ENCODE results near the gene ZNF384. TPM values are rescaled to one million over a fixed set of nuclear protein-coding genes. Genes with fewer than 3 reads are reported as not detected.

ZNF384 gene
- total RNA-seq, 2 donors from 2014 or later: 42.9 to 68.6 TPM

DNA sequence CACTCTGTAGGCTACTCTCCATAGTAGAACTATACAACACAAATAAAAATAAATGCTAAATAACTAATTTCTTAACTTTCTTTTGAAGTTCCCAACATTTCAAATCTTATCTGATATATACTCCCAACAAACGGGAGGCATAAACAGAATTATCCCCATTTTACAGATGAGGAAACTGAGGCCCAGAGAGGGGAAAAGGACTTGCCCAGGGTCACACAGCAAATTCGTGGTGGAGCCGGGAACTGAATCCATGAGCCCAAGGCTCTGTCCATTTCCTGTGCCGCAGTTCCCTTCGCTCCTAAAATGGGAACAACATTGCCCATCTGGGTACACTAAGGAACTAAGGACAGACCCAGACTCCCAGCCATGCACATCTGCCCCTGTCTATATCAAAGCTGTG is 12.2 kb downstream of the ZNF384 start:
- TF ChIP-seq POLR2A (IDR thresholded peaks at IDR 0.05) (no peak), POLR2AphosphoS5 (IDR thresholded peaks at IDR 0.05) (no peak)
- TF ChIP-seq, protein P1, sequence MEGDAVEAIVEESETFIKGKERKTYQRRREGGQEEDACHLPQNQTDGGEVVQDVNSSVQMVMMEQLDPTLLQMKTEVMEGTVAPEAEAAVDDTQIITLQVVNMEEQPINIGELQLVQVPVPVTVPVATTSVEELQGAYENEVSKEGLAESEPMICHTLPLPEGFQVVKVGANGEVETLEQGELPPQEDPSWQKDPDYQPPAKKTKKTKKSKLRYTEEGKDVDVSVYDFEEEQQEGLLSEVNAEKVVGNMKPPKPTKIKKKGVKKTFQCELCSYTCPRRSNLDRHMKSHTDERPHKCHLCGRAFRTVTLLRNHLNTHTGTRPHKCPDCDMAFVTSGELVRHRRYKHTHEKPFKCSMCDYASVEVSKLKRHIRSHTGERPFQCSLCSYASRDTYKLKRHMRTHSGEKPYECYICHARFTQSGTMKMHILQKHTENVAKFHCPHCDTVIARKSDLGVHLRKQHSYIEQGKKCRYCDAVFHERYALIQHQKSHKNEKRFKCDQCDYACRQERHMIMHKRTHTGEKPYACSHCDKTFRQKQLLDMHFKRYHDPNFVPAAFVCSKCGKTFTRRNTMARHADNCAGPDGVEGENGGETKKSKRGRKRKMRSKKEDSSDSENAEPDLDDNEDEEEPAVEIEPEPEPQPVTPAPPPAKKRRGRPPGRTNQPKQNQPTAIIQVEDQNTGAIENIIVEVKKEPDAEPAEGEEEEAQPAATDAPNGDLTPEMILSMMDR (IDR thresholded peaks at IDR 0.05): no peak
- H3K4me3 ChIP-seq: no peak overlapping the region
- intact Hi-C loops (cut with DNase I): no loop called here
- H3K27me3 ChIP-seq (replicated peaks; ENCODE audit: insufficient read depth): no peaks in the 10 kb centered on the region
- no peak for DNase-seq (ENCODE audit: low spot score)
- no peaks in the 10 kb centered on the region for H3K4me1 ChIP-seq (replicated peaks)
- peaks cover 12 to 23% of the 10 kb centered on the region in 2 donors for H3K36me3 ChIP-seq
- no peaks in the 10 kb centered on the region for H3K9me3 ChIP-seq
- WGBS: 90% methylated on average over 5 of the region's 5 CpGs
- no peak overlapping the region for H3K27ac ChIP-seq

- 87% methylated on average over 18 of the region's 18 CpGs for WGBS
- Histone ChIP-seq H3K9me3 (no peaks in the 10 kb centered on the region), H3K36me3 (peaks cover 27 to 34% of the 10 kb centered on the region in 2 donors), H3K27me3 (replicated peaks; ENCODE audit: insufficient read depth) (no peaks in the 10 kb centered on the region), H3K27ac (no peak overlapping the region), H3K4me1 (replicated peaks) (no peaks in the 10 kb centered on the region), H3K4me3 (no peak overlapping the region)
- DNase-seq (ENCODE audit: low spot score): no peak
- intact Hi-C loops (cut with DNase I): no loop called here
- TF ChIP-seq, protein P1 (IDR thresholded peaks at IDR 0.05): no peak
- TF ChIP-seq POLR2AphosphoS5 (IDR thresholded peaks at IDR 0.05): no peak
Measured at GRCh38 chr12:6672143-6672542, 17.0 kb downstream of the ZNF384 start.

DNA sequence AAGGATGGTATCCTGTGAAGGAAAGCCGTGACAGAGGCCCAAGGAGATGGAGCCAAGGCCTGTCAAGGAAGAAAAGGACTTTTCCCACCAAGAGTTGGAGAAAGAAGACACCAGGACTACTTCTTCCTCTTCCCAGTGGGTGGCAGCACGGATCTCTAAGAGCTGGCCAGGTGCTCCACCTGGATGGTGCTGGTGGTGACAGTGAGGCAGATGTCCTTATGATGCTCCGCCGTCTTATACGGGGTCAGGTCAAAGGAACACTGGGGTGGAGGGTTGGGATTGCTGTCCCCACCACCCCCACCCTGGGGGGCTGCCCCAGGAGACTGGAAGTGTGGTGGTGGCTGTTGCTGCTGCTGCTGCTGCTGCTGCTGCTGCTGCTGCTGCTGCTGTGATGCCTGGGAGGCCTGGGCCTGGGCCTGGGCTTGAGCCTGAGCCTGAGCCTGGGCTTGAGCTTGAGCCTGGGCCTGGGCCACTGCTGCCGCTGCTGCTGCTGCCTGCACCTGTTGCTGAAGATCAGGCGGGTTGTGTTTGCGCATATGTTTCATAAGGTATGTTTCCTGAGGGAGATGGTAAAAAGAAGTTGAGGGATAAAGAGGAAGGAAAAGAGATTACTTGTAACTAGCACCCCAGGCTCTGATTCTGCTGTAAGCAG is 21.5 kb downstream of the ZNF384 start:
- Histone ChIP-seq H3K4me1 (replicated peaks) (no peaks in the 10 kb centered on the region), H3K27ac (no peak overlapping the region), H3K9me3 (no peaks in the 10 kb centered on the region), H3K27me3 (replicated peaks; ENCODE audit: insufficient read depth) (no peaks in the 10 kb centered on the region), H3K4me3 (no peak overlapping the region), H3K36me3 (peaks cover 32 to 33% of the 10 kb centered on the region in 2 donors)
- no peak for DNase-seq (ENCODE audit: low spot score)
- TF ChIP-seq POLR2A (IDR thresholded peaks at IDR 0.05) (no peak), POLR2AphosphoS5 (IDR thresholded peaks at IDR 0.05) (no peak)
- TF ChIP-seq, protein P1 (IDR thresholded peaks at IDR 0.05): no peak
- 81% methylated on average over 8 of the region's 8 CpGs for WGBS
- intact Hi-C loops (cut with DNase I): no loop called here

DNA sequence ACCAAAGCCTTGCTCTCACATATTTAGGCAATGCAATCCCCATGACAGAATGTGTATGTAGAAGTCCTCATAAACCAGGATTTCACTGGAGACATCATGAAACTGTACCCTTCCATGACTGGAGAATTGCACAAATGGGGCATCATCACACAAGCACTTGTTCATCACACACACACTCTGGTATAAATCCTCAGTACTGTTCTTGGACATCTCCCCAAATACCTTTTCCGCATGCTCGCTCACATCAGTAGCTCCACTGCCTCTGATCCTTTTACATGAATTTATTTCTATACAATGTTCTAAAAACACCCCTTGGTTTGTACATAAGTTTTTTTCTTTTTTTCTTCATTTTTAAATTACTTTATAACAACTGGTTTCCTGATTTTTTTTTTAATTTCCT is 23.0 kb downstream of the ZNF384 start:
- no peaks in the 10 kb centered on the region for H3K4me1 ChIP-seq (replicated peaks)
- H3K36me3 ChIP-seq: peaks cover 23 to 29% of the 10 kb centered on the region in 2 donors
- DNase-seq (ENCODE audit: low spot score): no peak
- no peaks in the 10 kb centered on the region for H3K27me3 ChIP-seq (replicated peaks; ENCODE audit: insufficient read depth)
- H3K4me3 ChIP-seq: no peak overlapping the region
- TF ChIP-seq POLR2A (IDR thresholded peaks at IDR 0.05) (no peak), POLR2AphosphoS5 (IDR thresholded peaks at IDR 0.05) (no peak)
- TF ChIP-seq, protein P1 (IDR thresholded peaks at IDR 0.05): no peak
- no peaks in the 10 kb centered on the region for H3K9me3 ChIP-seq
- WGBS: 100% methylated on average over 2 of the region's 2 CpGs
- intact Hi-C loops (cut with DNase I): no loop called here
- no peak overlapping the region for H3K27ac ChIP-seq

DNA sequence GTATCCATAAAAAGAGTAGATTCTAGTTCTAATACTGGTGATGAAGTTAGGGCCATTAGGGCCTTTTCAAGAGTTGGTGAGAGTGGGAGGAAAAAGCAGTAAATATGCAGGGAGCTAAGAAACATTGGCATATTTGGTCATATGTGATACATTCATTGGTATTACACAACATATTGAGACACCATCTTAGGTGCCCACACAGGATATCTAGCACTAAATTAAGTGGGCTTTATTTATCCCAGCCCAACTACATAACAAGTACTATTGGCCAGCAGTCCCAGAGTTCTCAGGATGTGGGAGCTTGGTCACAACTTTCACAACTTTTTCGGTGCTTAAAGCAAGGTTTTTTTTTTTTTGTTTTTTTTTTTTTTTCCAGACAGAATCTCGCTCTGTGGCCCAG is 24.3 kb downstream of the ZNF384 start:
- TF ChIP-seq POLR2A (IDR thresholded peaks at IDR 0.05) (no peak), POLR2AphosphoS5 (IDR thresholded peaks at IDR 0.05) (no peak)
- TF ChIP-seq, protein P1 (IDR thresholded peaks at IDR 0.05): no peak
- no peak for DNase-seq (ENCODE audit: low spot score)
- 83% methylated on average over 2 of the region's 2 CpGs for WGBS
- intact Hi-C loops (cut with DNase I): no loop called here
- no peak overlapping the region for H3K27ac ChIP-seq
- H3K4me3 ChIP-seq: no peak overlapping the region
- H3K27me3 ChIP-seq (replicated peaks; ENCODE audit: insufficient read depth): no peaks in the 10 kb centered on the region
- H3K36me3 ChIP-seq: peaks cover 20 to 21% of the 10 kb centered on the region in 2 donors
- no peaks in the 10 kb centered on the region for H3K4me1 ChIP-seq (replicated peaks)
- H3K9me3 ChIP-seq: no peaks in the 10 kb centered on the region

Measured in prostate gland (tissue), 2 donors.